ENCODE results near the gene BEST3.

- TF ChIP-seq POLR2A (IDR thresholded peaks at IDR 0.05) (no peak), CTCF (IDR thresholded peaks at IDR 0.05) (no peak)
Observed at GRCh38 chr12:69630191-69630590, 68.9 kb downstream of the BEST3 start.
